MM.1S (cell line): Measurements from ENCODE around the gene PITX3.

Experiments used
- DNase-seq: peaks from one replicate; pipeline ENCODE4 v3.0.0-alpha.2; 2015
- H2AFZ ChIP-seq: fragments of 300-600 bp; sonication (generic); 2 replicates; pipeline ENCODE4 v1.6.0; 2016; ENCODE audit warnings: antibody characterized with exemption, low read length
- H3F3A ChIP-seq: fragments of 300-600 bp; sonication (generic); 2 replicates; pipeline ENCODE4 v1.6.1; 2016; ENCODE audit warnings: mild to moderate bottlenecking, antibody characterized with exemption, low read length, moderate library complexity, mixed read lengths; ENCODE audit not compliant: insufficient read depth
- H3K27ac ChIP-seq: fragments of 300-600 bp; sonication (generic); 2 replicates; pipeline ENCODE4 v1.5.1; 2016; ENCODE audit warnings: mild to moderate bottlenecking, low read length
- H3K27me3 ChIP-seq: fragments of 300-600 bp; sonication (generic); replicated peaks from 2 replicates; pipeline ENCODE4 v1.6.0; 2016; ENCODE audit warnings: low read length; ENCODE audit not compliant: insufficient read depth
- H3K36me3 ChIP-seq: fragments of 300-600 bp; sonication (generic); replicated peaks from 2 replicates; pipeline ENCODE4 v1.6.1; 2016; ENCODE audit warnings: mild to moderate bottlenecking, low read length, mixed read lengths; ENCODE audit not compliant: insufficient read depth
- H3K4me1 ChIP-seq: fragments of 300-600 bp; sonication (generic); 2 replicates; pipeline ENCODE4 v1.6.1; 2016; ENCODE audit warnings: low read length, mixed read lengths
- H3K4me2 ChIP-seq: fragments of 300-600 bp; sonication (generic); 2 replicates; pipeline ENCODE4 v1.6.0; 2016; ENCODE audit warnings: low read depth, low read length
- H3K4me3 ChIP-seq: fragments of 300-600 bp; sonication (generic); 2 replicates; pipeline ENCODE4 v1.5.1; 2016; ENCODE audit warnings: low read length, mixed read lengths
- H3K79me2 ChIP-seq: fragments of 300-600 bp; sonication (generic); 2 replicates; pipeline ENCODE4 v1.6.1; 2016; ENCODE audit warnings: mixed run types, low read length, mixed read lengths
- H3K9ac ChIP-seq: fragments of 300-600 bp; sonication (generic); 2 replicates; pipeline ENCODE4 v1.6.1; 2016; ENCODE audit warnings: low read length, mixed read lengths
- H3K9me2 ChIP-seq: fragments of 300-600 bp; sonication (generic); replicated peaks from 2 replicates; pipeline ENCODE4 v1.6.1; 2016; ENCODE audit warnings: mild to moderate bottlenecking, low read length, mixed read lengths; ENCODE audit not compliant: insufficient read depth
- H3K9me3 ChIP-seq: fragments of 300-600 bp; sonication (generic); replicated peaks from 2 replicates; pipeline ENCODE4 v1.6.1; 2016; ENCODE audit warnings: mild to moderate bottlenecking, low read length, mixed read lengths; ENCODE audit not compliant: insufficient read depth
- H4K20me1 ChIP-seq: fragments of 300-600 bp; sonication (generic); 2 replicates; pipeline ENCODE4 v1.6.1; 2016; ENCODE audit warnings: mild to moderate bottlenecking, low read length, moderate library complexity, mixed read lengths; ENCODE audit not compliant: insufficient read depth
- CTCF ChIP-seq: fragments of 300-600 bp; sonication (generic); IDR thresholded peaks from 2 replicates; pipeline ENCODE4 v1.5.1; 2016; ENCODE audit warnings: antibody characterized with exemption, low read length, mixed read lengths
- EZH2 ChIP-seq: fragments of 300-600 bp; sonication (generic); optimal IDR thresholded peaks from 2 replicates; pipeline ENCODE3; 2017; ENCODE audit warnings: low read depth, mild to moderate bottlenecking, antibody characterized with exemption, low read length, mixed read lengths
- EZH2phosphoT487 ChIP-seq: fragments of 300-600 bp; sonication (generic); IDR thresholded peaks from 2 replicates; pipeline ENCODE4 v1.6.1; 2018; ENCODE audit warnings: antibody characterized with exemption, low read length

Gene PITX3

GRCh38 chr10:102242118-102242485 lies 790 bp upstream of the PITX3 start:
- TF ChIP-seq EZH2phosphoT487 (no peak), EZH2 (no peak), CTCF (no peak)
- H3K4me3 ChIP-seq, result peak overlapping the region; percentile 74
- peaks cover 18% of the 10 kb centered on the region for H3K79me2 ChIP-seq
- no peaks in the 10 kb centered on the region for H3K9me3 ChIP-seq
- peak overlapping the region; percentile 85 for H2AFZ ChIP-seq
- no peaks in the 10 kb centered on the region for H3F3A ChIP-seq
- H4K20me1 ChIP-seq, result peaks cover 9% of the 10 kb centered on the region
- no peaks in the 10 kb centered on the region for H3K36me3 ChIP-seq
- H3K4me1 ChIP-seq, result peaks cover 16% of the 10 kb centered on the region
- H3K27ac ChIP-seq, result no peak overlapping the region
- H3K27me3 ChIP-seq, result peaks cover 15% of the 10 kb centered on the region
- no peak for DNase-seq
- no peaks in the 10 kb centered on the region for H3K9me2 ChIP-seq
- no peak overlapping the region; the same call in 1 of the 2 replicates for H3K9ac ChIP-seq
- H3K4me2 ChIP-seq, result peak overlapping the region; percentile 92

GRCh38 chr10:102241032-102241443 lies 274 bp downstream of the PITX3 start:
- Histone ChIP-seq H3K4me3 (peak overlapping the region; percentile 74), H2AFZ (peak overlapping the region; percentile 85), H3K9me2 (no peaks in the 10 kb centered on the region), H3K9me3 (no peaks in the 10 kb centered on the region), H3K4me1 (peaks cover 8% of the 10 kb centered on the region; the same call in 1 of the 2 replicates), H3K4me2 (peak overlapping the region; percentile 92), H3K9ac (no peak overlapping the region), H3K36me3 (no peaks in the 10 kb centered on the region), H3F3A (no peaks in the 10 kb centered on the region), H3K27me3 (peaks cover 15% of the 10 kb centered on the region), H3K79me2 (peaks cover 7% of the 10 kb centered on the region), H3K27ac (no peak overlapping the region), H4K20me1 (no peaks in the 10 kb centered on the region)
- no peak for DNase-seq
- TF ChIP-seq EZH2phosphoT487 (no peak), CTCF (no peak), EZH2 (no peak)

GRCh38 chr10:102240467-102241031 lies 763 bp downstream of the PITX3 start:
- Histone ChIP-seq H2AFZ (no peak overlapping the region), H3K9ac (no peak overlapping the region), H3K4me1 (peaks cover 8% of the 10 kb centered on the region; the same call in 1 of the 2 replicates), H3K79me2 (peaks cover 2% of the 10 kb centered on the region), H3K9me2 (no peaks in the 10 kb centered on the region), H3K4me2 (peak overlapping the region; percentile 92; the same call in 1 of the 2 replicates), H3K27me3 (peaks cover 15% of the 10 kb centered on the region), H3K36me3 (no peaks in the 10 kb centered on the region), H3K9me3 (no peaks in the 10 kb centered on the region), H3K27ac (no peak overlapping the region), H4K20me1 (no peaks in the 10 kb centered on the region), H3K4me3 (no peak overlapping the region), H3F3A (no peaks in the 10 kb centered on the region)
- TF ChIP-seq EZH2 (no peak), EZH2phosphoT487 (no peak), CTCF (no peak)
- no peak for DNase-seq
